Loucy (cell line): ENCODE results near the gene RAPGEF2.

Source experiments
- H2AFZ ChIP-seq: fragments of 200-600 bp; sonication (generic); 2 replicates; pipeline ENCODE4 v1.6.0; 2016; ENCODE audit warnings: antibody characterized with exemption, mild to moderate bottlenecking, low read length, moderate library complexity
- H3F3A ChIP-seq: fragments of 200-600 bp; 2 replicates; pipeline ENCODE4 v1.6.0; 2016; ENCODE audit warnings: antibody characterized with exemption, low read depth, mild to moderate bottlenecking
- H3K27me3 ChIP-seq: fragments of 200-600 bp; sonication (generic); 2 replicates; pipeline ENCODE4 v1.6.1; 2014; ENCODE audit warnings: low read length, mild to moderate bottlenecking; ENCODE audit not compliant: insufficient read depth, poor library complexity, severe bottlenecking
- H3K36me3 ChIP-seq: fragments of 200-600 bp; sonication (generic); 2 replicates; pipeline ENCODE4 v1.6.1; 2016; ENCODE audit warnings: low read length; ENCODE audit not compliant: insufficient read depth
- H3K4me1 ChIP-seq: fragments of 200-600 bp; sonication (generic); 2 replicates; pipeline ENCODE4 v1.5.1; 2014; ENCODE audit warnings: low read length, mild to moderate bottlenecking; ENCODE audit not compliant: insufficient read depth, poor library complexity, severe bottlenecking
- H3K4me2 ChIP-seq: fragments of 200-600 bp; sonication (generic); 2 replicates; pipeline ENCODE4 v1.6.0; 2014; ENCODE audit warnings: antibody characterized with exemption, low read length, low read depth, mild to moderate bottlenecking; ENCODE audit not compliant: poor library complexity, severe bottlenecking
- H3K4me3 ChIP-seq: fragments of 200-600 bp; sonication (generic); 2 replicates; pipeline ENCODE4 v1.5.1; 2014; ENCODE audit warnings: low read length, mild to moderate bottlenecking, mixed read lengths; ENCODE audit not compliant: poor library complexity, severe bottlenecking
- H3K79me2 ChIP-seq: fragments of 200-600 bp; sonication (generic); 2 replicates; pipeline ENCODE4 v1.6.1; 2014; ENCODE audit warnings: low read length; ENCODE audit not compliant: insufficient read depth
- H3K9ac ChIP-seq: fragments of 200-600 bp; sonication (generic); 2 replicates; pipeline ENCODE4 v1.6.0; 2014; ENCODE audit warnings: mild to moderate bottlenecking, low read depth, low read length, moderate library complexity; ENCODE audit not compliant: poor library complexity, severe bottlenecking
- H3K9me2 ChIP-seq: fragments of 200-600 bp; sonication (generic); replicated peaks from 2 replicates; pipeline ENCODE4 v1.6.1; 2016; ENCODE audit warnings: low read depth, low read length, mixed read lengths
- H3K9me3 ChIP-seq: fragments of 200-600 bp; sonication (generic); 2 replicates; pipeline ENCODE4 v1.6.1; 2014; ENCODE audit warnings: mild to moderate bottlenecking, antibody characterized with exemption, low read length, low read depth; ENCODE audit not compliant: insufficient read depth
- H4K20me1 ChIP-seq: fragments of 200-600 bp; sonication (generic); 2 replicates; pipeline ENCODE4 v1.6.0; 2014; ENCODE audit warnings: antibody characterized with exemption, low read length, mild to moderate bottlenecking; ENCODE audit not compliant: insufficient read depth, poor library complexity, severe bottlenecking
- EZH2phosphoT487 ChIP-seq: fragments of 200-600 bp; IDR thresholded peaks from 2 replicates; pipeline ENCODE4 v1.6.1; 2018; ENCODE audit warnings: antibody characterized with exemption, mild to moderate bottlenecking, moderate library complexity, borderline replicate concordance
- TF ChIP-seq, protein P1 (sequence below): fragments of 200-600 bp; sonication (generic); conservative IDR thresholded peaks from 2 replicates; pipeline ENCODE4 v1.5.1; 2014; ENCODE audit warnings: mild to moderate bottlenecking, antibody characterized with exemption, low read length

RAPGEF2 gene

DNA sequence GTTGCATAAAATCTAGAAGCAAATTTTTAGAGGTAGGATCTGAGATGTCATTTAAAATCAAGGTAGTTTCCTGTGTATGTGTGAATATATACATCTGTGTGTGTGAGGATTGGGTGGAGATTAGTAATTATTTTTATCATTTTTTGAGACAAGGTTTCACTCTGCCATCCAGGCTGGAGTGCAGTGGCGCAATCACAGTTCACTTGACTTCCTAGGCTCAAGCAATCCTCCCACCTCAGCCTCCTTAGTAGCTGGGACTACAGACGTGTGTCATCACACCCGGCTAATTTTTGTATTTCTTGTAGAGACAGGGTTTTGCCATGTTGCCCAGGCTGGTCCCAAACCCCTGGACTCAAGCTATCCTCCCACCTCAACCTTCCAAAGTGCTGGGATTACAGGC is 188.3 kb downstream of the RAPGEF2 start:
- Histone ChIP-seq H3K4me1 (peaks cover 18% of the 10 kb centered on the region), H4K20me1 (peaks cover 3% of the 10 kb centered on the region), H3K4me3 (no peak overlapping the region), H2AFZ (no peak overlapping the region), H3K36me3 (no peaks in the 10 kb centered on the region), H3K9me2 (no peaks in the 10 kb centered on the region), H3K4me2 (no peak overlapping the region), H3K9me3 (no peaks in the 10 kb centered on the region), H3F3A (no peaks in the 10 kb centered on the region), H3K9ac (no peak overlapping the region), H3K27me3 (no peaks in the 10 kb centered on the region), H3K79me2 (peaks cover 9% of the 10 kb centered on the region; the same call in 1 of the 2 replicates)
- no peak for TF ChIP-seq EZH2phosphoT487
- TF ChIP-seq, protein P1, sequence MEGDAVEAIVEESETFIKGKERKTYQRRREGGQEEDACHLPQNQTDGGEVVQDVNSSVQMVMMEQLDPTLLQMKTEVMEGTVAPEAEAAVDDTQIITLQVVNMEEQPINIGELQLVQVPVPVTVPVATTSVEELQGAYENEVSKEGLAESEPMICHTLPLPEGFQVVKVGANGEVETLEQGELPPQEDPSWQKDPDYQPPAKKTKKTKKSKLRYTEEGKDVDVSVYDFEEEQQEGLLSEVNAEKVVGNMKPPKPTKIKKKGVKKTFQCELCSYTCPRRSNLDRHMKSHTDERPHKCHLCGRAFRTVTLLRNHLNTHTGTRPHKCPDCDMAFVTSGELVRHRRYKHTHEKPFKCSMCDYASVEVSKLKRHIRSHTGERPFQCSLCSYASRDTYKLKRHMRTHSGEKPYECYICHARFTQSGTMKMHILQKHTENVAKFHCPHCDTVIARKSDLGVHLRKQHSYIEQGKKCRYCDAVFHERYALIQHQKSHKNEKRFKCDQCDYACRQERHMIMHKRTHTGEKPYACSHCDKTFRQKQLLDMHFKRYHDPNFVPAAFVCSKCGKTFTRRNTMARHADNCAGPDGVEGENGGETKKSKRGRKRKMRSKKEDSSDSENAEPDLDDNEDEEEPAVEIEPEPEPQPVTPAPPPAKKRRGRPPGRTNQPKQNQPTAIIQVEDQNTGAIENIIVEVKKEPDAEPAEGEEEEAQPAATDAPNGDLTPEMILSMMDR, result no peak

DNA sequence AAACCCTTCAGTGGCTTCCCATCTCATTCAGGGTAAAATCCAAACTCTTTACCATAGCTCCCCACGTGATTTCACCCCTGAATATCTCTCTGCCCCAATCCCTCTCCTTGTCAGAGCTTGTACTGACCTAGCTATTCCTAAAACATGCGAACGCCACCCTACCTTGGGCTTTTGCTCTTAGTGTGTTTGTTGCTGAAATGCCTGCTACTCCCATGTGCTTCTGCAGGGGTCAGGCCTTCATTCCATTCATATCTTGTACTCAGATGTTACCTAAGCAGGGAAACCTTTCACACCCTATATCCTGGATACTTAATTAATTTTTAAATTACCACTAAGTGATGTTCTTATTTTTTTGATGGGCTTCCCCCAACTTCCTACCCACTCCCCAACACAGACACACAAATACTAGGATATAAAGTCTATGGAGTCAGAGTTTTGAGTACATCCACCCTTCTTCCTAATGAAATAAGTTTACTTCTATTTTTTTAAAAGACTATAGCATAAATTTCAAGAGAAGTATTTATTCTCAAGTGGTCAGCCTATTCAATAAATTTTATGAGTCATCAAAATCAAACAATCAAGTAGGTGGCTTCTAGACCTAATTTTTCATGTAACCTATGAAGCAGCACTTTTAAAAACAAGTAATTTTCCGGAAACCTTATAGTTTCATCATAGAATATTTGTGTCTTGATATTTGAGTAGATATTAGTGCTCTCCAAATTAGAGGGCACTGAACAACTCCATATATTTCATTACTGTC is 189.4 kb downstream of the RAPGEF2 start:
- Histone ChIP-seq H3K27me3 (no peaks in the 10 kb centered on the region), H3F3A (no peaks in the 10 kb centered on the region), H4K20me1 (peaks cover 3% of the 10 kb centered on the region), H3K9ac (no peak overlapping the region), H3K9me2 (no peaks in the 10 kb centered on the region), H3K4me3 (no peak overlapping the region), H2AFZ (no peak overlapping the region), H3K4me1 (peaks cover 27% of the 10 kb centered on the region), H3K4me2 (no peak overlapping the region), H3K36me3 (no peaks in the 10 kb centered on the region), H3K9me3 (no peaks in the 10 kb centered on the region), H3K79me2 (peaks cover 9% of the 10 kb centered on the region; the same call in 1 of the 2 replicates)
- TF ChIP-seq EZH2phosphoT487, result no peak
- TF ChIP-seq, protein P1, result peak; percentile 16; the same call in 1 of the 2 replicates

DNA sequence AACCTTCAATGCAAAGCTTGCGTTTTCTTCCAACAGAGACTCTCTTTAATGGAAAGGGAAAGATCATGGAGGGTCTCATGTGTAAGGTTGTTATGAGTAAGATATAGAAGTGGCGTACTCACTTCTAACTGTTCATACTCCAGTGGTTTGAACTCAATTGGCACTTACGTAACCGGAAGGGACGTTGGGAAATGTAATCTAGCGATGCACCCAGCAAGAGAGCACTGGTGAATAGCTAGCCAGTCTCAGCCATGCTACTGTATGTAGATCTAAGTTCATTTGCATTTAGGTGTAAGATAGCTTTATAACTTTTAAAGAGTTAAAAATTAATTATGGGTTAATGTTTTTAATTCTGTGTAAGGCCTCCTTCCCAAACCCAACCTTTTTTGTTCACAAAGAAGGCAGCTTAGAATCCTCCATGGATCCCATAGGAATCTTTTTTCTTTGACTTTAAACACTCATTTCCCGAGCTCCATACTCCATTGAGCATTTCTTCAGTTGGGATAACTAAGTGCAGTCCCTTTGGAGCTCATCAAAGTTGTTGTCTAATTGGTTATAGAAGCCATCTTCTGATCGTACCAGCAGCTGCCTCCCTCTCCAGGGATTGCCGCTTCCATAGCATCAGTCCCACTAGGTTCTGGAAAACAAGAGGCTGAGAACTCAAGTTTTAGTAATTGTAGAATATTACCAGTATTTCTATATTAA is 191.1 kb downstream of the RAPGEF2 start:
- H3K9me3 ChIP-seq, result no peaks in the 10 kb centered on the region
- TF ChIP-seq EZH2phosphoT487, result no peak
- TF ChIP-seq, protein P1, result no peak
- H3K9me2 ChIP-seq, result no peaks in the 10 kb centered on the region
- H3K9ac ChIP-seq, result no peak overlapping the region
- no peaks in the 10 kb centered on the region for H3K27me3 ChIP-seq
- peaks cover 2% of the 10 kb centered on the region; the same call in 1 of the 2 replicates for H3K79me2 ChIP-seq
- peaks cover 1% of the 10 kb centered on the region for H4K20me1 ChIP-seq
- peaks cover 20% of the 10 kb centered on the region for H3K4me1 ChIP-seq
- no peak overlapping the region for H3K4me2 ChIP-seq
- no peak overlapping the region for H2AFZ ChIP-seq
- no peaks in the 10 kb centered on the region for H3K36me3 ChIP-seq
- no peak overlapping the region for H3K4me3 ChIP-seq
- no peaks in the 10 kb centered on the region for H3F3A ChIP-seq
